Ecto neural progenitor cell (in vitro differentiated cells): Measurements from ENCODE around the gene KRT39.

Experiments used
- DNase-seq: peaks from one replicate; pipeline ENCODE4 v3.0.0-alpha.2; 2018; ENCODE audit warnings: low spot score

KRT39 gene

DNA sequence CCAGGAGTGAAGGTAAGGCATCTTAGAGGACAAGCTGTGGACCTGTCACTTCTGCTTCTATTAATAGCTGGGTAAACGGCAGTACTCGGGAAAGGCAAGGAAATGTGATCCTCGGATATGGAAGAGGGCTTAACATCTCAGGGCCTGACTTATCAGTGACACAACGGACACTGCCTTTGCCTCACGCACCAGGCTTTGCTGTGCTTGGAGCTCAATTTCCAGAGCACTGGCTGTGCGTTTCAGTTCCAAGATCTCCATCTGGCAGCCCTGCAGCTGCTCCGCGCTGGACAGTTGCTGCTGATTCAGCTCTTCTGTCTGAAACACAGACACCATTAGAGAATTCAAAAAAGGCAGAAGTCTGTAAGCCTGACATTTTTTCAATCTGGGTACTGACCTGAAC, 13.8 kb upstream of the KRT39 start:
- no peak for DNase-seq

DNA sequence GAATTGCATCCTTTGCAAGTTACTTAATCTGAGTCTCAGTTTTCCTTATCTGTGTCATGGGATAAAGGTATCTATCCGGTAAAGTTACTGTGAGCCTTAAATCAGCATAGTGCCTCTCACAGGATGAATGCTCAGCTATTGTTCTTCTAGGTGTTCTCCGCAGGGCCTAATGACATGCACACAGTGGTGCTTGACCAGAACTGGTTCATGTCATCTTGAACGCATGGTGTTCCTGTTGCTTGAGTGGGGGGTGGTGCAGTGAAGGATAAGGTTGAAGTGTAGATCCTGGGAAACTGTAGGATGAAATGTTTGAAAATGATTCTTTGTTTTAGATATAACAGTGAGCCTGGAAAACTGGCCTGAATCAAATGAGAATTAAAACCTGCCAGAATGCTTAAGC, 13.4 kb upstream of the KRT39 start:
- DNase-seq = no peak

DNA sequence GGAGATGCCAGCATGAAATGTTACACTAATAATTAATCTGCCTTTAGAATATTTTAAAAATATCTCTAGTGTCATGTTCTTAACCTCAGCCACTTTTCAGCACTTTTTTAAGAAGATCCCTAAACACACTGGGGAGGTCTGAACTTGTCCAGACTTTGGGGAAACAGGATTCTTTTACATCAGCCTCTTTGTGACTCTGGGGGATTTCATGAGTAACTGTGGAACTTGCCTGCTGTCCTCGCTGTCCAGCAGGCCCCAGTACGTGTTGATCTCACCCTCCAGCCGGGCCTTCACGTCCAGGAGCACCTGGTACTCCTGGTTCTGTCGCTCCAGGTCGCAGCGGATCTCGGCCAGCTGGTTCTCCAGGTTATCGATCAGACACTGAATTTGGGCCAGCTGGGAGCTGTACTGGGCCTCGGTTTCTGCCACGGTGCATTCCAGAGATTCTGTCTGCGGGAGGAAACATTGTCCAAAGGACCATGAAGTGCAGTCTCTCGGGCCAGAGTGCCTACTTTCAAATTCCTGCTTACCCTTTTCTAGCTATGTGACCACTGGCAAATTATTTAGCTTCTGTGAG, 11.9 kb upstream of the KRT39 start:
- no peak for DNase-seq

DNA sequence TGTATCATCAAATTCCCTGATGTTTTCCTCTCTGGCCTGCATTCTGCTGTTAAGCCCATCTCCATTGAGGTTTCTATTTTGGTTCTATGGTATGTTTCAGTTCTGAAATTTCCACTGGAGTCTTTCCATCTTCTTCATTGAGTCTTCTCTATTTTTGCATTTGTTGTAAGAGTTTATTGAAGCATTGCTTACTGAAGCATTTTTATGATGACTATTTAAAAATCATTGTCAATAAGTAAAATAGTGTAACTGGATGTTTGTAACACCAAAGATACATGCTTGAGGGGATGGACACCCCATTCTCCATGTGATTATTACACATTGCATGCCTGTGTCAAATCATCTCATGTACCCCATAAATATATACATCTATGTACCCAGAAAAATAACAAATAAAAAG, 8.8 kb upstream of the KRT39 start:
- no peak for DNase-seq

DNA sequence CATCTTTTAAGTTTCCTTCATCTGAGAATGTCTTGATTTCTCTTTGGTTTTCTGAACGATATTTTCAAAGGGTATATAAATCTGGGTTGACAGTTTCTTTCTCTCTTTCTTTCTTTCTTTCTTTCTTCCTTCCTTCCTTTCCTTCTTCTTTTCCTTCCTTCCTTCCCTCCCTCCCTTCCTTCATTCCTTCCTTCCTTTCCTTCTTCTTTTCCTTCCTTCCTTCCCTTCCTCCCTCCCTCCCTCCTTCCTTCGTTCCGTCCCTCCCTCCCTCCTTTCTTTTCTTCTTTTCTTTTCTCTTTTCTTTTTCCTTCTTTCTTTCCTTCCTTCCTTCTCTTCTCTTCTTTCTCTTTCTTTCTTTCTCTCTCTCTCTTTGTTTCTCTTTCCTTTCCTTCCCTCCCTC, 7.6 kb upstream of the KRT39 start:
- no peak for DNase-seq

DNA sequence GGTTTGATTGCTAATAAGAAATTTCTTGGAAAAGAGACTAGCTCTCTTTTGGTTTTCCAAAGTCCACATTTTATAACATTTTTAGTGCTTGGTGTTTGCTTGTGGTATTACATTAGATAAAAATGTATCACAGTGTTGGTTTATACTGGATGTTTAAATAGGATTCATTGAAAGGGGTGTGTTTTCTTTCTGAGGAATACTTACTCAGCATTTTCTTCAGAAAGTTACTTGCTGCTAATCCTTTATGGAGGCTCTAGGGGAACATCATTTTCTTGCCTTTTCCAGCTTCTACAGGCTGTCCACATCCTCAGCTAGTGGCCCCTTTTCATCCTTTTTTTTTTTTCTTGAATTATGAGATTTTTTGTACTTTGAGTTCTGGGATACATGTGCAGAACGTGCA, 834 bp upstream of the KRT39 start:
- DNase-seq = no peak

DNA sequence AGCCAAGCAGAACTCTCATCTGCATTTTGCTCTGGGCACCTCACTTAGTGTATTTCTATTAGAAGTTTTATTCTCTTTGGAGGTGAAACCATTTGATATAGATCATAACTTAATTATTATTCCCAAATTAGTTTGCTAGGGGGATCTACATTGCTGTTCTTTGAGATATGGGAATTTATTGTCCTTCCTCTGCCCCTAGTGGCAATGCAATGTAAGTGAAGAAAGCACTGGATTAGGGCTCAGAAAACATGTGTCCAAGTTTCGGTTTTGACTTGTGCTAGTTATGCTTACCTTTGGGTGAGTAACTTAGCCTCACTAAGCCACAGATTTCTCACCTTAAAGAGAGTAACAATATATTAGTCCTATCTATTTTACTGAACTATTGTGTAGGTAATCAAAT, 2.9 kb downstream of the KRT39 start:
- no peak for DNase-seq

DNA sequence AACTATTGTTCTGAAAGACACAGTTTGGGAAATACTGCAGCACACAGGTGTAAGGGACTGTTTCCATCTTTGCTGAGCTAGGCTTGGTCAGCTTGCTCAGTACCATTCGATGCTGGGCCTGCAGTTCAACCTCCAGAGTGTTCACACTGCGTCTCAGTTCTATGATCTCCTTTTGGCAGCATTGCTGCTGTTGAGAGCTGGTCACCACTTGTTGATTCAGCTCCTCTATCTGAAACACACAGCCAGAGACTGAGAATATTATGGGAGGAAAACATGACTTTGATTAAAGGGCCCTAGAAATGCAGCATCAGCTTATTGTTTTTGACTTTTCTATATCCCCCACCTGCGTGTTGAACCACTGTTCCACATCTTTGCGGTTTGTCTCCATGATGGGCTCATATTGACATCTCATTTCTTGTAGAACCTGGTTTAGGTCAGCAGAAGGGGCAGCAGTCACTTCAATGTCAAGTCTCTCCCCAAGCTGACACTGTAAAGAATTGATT, 4.6 kb downstream of the KRT39 start:
- DNase-seq = no peak

DNA sequence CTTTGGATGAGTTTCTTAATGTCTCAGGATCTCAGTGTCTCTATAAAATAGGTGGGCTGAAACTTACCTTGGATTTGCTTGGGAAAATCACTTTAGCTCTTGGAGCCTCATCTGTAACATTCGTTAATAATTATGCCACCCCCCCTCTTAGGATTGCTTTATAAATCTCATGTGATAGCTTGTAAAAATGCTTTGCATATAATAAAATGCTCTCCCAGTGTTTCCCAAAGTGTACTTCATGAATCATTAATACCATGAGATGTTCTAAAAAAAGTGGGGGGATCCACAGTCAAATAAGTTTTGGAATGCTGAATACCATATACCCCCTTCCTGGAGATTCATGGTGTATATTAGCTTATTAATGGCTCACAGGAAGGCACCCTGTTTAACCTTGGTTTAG, 5.2 kb downstream of the KRT39 start:
- DNase-seq = no peak

DNA sequence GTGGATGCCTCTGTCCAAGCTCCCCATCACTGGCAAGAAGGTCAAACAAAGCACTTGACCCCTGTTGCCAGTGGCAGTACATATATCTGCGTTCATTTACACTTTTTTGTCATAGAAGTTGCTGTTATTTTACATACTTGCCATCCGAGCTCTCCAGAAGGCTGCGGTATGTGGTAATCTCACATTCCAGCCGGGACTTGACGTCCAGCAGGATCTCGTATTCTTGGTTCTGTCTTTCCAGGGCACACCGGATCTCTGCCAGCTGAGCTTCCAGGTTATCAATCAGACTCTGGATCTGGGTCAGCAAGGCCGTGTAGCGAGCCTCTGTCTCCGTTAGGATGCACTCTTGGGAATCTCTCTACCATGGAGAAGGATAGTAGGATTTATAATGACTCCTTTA, 6.6 kb downstream of the KRT39 start:
- DNase-seq = no peak

DNA sequence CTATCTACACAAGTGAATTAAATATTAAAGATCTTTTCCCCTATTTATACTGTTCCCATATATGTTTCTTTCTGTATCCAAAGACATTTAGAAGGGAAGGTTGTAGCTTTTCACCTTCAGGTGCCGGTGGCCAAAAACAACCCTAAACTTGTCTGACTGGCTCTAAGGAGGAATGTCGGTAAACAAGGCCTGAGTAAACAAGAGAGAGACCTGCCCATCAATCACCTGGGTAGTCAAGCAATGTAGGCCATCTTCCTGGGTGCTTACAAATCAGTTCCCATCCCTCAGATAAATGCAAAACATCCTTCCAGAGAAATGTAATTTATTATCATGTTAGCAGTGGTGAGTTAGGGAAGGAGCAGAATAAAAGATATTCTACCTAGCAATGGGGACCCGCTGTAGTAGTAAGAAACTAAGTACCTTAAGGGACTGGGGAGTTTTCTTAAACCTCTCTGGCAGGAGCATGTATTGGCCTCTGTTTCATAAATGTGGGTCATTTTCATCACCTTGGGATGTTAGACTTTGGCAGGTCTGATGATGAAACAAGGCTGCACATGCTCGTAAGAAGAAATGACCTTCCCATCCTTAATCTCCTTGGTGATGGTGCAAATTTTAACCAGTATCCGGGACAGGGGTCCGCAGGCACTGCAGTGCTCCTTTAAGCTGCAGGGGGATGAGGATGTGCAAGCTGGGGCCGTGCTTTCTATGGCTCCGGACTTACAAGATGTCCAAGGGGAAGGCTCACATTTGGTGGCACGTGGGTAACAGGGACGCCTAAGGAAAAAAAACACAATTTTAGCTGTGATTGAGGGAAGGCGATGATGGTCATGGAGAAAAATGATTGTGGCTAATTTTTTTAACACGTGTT, 8.4 kb downstream of the KRT39 start:
- DNase-seq = no peak

DNA sequence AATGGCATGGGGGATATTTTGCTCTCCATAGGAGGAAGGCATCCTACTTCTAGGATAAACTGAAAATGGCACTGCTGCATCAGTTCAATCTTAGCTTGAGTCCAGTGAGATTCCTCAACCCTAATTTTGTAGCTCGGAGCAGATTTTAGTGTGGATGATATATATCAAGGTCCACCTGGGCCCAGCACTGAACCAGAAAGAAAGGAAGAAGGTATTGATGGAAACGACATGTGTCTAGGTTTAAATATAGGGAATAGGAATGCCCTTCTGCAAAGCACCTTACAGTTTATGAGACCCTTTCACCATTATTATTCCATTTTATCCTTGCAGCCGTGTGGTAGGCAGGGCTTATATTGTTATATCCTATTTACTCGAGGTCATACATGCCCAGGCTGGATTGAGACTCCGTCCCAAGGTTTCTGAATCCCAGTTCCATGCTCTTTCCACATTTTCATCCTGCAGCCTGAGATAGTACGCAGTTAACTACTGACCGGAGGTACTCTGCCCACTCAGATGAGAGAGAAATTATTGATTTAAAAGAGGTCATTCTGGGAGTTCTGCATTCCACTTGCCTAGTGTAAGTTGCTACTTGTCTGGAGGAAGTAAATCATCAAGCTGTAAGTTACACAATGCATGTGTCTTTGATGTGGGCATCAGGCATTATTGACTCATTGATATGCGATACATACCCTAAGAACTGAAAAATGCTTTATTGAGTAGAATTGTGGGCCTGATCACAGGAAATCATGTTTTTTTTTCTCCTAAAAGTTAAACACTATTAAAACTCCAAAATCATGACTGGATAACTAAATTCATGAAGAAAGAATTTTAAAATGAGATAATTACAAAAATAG, 10.1 kb downstream of the KRT39 start:
- no peak for DNase-seq

DNA sequence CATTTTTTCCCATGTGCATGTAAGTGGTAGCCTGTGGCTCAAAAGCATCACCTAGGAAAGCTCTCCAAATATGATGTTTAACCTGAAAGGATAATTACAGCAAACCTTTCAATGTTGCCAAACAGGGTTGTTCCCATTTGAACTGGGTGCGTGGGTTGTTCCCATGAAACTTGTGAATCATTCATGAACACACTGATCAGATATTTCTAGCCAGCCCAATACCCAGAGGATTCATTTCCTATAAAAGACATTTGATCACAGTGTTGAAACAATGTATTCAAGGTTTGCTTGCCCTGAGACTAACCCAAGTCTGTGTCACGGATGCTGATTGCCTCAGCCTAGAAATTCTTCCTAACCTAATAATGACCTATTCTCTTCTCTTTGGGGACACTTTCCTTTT, 12.9 kb downstream of the KRT39 start:
- no peak for DNase-seq

DNA sequence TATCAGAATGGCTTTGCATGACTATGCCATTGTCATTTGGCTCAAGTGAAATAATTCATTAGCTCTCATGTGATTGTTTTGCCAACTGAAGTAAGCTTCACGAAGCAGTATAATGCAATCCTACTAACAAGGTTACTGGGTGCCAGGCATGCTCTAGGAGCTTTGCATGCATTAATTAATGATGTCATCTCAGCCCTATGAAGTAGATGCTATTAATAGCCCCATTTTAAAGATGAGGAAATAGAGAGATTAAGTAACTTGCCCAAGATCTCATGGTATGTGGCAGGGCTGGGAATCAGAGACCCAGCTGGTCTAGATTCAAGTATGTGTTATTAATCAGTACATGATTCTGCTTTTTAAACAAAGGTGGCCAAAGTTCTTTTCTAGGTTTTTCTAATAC, 14.1 kb downstream of the KRT39 start:
- DNase-seq = no peak

DNA sequence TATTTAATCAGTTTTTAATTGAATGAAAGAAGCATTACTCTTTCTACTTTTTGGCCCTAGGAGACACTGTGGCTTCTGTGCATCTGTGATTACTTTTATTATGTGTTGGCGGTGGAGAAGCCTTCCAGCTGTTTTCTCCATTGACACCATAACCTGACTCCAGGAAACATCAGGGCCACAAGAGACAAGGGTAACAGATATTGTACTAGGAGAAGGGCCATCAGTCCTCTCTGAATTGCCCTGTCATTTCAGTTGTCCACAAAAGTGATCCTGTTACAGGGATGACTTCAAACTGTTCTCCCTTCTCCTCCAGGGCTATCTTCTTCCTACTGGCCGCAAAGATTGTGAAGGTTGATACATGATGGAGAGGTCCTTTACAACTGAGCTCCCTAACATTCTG, 14.6 kb downstream of the KRT39 start:
- DNase-seq = no peak

DNA sequence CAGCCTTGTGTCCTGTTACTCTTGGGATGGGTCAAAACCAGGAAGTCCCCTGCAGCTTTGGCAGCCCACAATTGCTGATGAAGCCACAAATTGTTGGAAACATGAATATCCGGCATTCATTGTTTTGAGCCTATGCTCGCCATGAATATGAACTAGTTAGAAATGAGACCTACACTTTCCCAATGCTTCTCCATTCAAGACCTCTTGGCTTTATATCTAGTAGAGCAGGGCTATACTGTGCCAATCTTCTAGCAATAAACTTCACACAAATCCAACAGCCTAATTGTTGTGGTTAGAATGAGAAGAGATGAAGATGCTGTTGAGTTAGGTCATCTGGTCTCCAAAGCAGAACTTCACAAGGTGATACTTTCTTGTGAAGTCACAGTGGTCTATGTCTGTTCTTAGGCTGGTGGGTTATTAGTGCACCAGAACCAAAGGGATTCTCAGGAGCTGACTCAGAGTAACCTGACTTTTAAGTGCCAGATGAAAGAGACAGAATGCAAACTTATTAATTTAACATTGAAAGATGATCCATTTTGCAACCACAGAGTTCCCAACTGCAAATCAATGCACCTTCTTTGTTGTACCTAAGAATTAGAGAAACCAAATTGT, 15.6 kb downstream of the KRT39 start:
- no peak for DNase-seq

DNA sequence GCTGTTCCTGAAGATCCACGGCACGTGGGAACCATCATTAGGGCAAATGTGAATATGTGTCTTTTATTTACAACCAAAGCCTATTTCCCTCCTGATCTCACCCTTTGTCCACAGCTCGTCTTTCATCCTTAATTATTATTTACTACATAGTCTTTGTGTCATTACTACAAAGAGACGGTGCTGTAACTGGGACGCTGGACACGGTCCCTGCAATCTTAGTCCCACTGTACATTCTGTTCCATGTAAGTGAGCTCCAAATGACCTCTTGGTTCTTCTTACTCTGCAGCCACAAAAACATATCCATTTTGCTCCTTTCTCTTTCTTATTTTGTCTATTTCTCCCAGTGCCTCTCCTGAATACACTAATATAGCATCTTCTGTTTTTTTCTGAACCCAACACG, 16.6 kb downstream of the KRT39 start:
- DNase-seq = no peak

DNA sequence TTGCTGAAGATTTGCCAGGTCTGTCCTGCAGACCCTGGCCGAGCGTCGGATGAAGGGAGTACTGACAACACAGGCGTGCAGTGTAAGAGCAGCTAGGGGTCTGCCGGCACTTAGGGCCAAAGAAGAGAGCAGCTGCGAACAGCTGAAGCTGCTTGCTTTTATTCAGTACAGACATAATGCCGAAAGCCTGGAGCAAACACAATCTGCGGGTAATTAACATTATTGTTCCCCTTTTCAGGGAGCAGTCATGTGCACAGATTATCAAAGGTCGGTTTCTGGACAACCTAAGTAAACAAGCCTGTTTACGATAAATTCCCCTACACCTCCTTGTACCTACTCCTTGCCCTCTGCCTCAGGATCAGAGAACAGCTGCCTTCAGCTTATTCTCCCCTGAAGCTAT, 17.3 kb downstream of the KRT39 start:
- DNase-seq = no peak

DNA sequence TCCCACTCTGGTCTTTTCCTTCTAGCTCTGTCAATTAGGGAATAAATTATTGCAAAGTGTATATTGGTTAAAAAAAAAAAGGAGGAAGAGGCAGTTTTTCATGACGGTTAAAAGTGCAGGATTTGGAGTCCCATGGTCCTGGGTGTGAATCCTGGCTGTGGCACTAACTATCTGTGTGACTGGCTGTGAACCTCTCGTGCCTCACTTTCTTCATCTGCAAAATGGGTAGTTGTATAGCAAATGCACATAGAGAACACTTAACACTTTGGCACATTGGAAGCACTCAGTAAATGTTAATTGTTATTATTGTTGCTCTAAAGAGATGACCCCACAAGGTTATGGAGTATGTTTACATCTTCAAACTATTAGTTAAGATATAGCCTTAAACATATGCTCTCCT, 18.8 kb downstream of the KRT39 start:
- DNase-seq = no peak

DNA sequence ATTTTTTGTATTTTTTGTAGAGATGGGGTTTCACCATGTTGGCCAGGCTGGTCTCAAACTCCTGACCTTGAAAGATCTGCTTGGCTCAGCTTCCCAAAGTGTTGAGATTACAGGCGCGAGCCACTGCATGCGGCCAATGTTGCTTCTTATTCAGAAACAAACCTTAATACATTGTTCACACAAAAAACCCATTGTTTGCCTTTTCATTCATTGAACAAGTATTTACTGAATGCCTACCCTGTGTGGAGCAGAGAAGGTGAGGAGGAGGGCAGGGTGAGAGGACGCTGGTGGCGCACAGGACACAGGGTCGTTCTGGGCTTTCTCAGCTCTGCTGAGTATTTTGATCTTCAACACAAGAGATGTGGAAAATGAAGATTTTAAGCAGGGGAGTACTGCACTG, 21.3 kb downstream of the KRT39 start:
- DNase-seq = no peak

DNA sequence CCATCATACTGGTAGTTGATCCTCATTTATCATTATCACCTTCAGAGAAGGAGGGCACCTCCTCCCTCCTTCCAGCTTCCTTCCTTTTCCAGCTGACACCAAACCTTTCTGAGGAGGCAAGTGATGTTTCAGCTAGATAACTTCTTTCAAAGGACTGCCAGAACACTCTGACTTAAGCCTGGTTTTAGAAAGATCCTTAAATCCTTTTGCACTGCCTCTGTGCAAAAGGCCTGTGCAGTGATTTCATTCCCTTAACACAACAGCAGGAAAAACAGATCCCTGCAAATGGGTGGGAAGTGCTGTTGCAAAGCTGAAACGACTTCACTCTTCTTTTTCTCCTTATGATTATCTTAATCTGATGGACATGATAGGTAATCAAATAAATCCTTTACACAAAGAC, 22.2 kb downstream of the KRT39 start:
- DNase-seq = no peak

DNA sequence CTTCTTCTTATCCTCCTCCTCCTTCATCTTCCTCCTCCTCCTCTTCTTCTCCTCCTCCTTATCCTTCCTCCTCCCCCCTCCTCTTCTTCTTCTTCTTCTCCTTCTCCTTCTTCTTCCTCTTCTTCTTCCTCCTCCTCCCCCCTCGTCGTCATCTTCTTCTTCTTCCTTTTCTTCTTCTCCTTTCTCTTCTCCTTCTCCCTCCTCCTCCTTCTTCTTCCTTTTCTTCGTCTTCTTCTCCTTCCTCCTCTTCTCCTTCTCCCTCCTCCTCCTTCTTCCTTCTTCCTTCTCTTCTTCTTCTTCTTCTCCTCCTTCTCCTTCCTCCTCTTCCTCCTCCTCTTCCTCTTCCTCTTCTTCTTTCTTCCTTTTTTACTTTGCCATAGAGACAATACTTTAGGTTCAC, 24.2 kb downstream of the KRT39 start:
- no peak for DNase-seq

DNA sequence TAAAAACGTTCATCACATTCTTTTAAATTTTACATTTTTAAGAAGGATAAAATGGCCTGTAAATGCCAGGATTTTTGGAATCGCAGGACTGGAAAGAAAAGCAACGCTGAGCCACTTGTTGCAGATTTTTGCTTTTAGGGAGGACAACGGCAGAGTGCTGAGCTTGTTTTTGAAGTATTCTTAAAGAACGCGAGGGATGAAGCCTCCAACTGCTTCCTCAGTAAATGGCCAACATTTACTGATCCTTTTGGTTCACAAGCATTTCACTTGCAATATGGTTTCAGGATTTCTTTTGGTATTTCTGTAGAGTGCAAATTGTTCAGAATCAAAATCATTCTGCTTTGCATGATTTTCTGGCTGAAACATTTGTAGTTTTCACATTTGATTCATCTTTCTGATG, 26.5 kb downstream of the KRT39 start:
- DNase-seq = no peak
